ENCODE results near the gene PLB1.

The PLB1 gene

GRCh38 chr2:28586867-28587266, 91.0 kb downstream of the PLB1 start:
- H3K36me3 Mint-ChIP-seq (ENCODE audit: low read depth), result no peaks in the 10 kb centered on the region
- DNase-seq (peak; percentile 49), ATAC-seq (peak; percentile 13)
- H3K4me3 Mint-ChIP-seq, result no peak overlapping the region
- peaks cover 60% of the 10 kb centered on the region for H3K4me1 Mint-ChIP-seq
- no peaks in the 10 kb centered on the region for H3K27me3 Mint-ChIP-seq
- H3K27ac Mint-ChIP-seq, result peak overlapping the region; percentile 35
- no peaks in the 10 kb centered on the region for H3K9me3 Mint-ChIP-seq

- peak; percentile 3 for ATAC-seq
These were observed 91.8 kb downstream of the PLB1 start for GRCh38 chr2:28587526-28588291.

GRCh38 chr2:28588292-28588670, 92.4 kb downstream of the PLB1 start:
- Mint-ChIP-seq H3K27me3 (no peaks in the 10 kb centered on the region), H3K4me3 (no peak overlapping the region), H3K27ac (peak overlapping the region; percentile 61), H3K36me3 (ENCODE audit: low read depth) (no peaks in the 10 kb centered on the region), H3K4me1 (peaks cover 54% of the 10 kb centered on the region), H3K9me3 (no peaks in the 10 kb centered on the region)
- ATAC-seq (no peak), DNase-seq (peak; percentile 28)

More at GRCh38 chr2:28587526-28588291, 91.8 kb downstream of the PLB1 start:
- Mint-ChIP-seq H3K4me3 (no peak overlapping the region), H3K4me1 (peaks cover 56% of the 10 kb centered on the region), H3K27ac (peak overlapping the region; percentile 61), H3K27me3 (no peaks in the 10 kb centered on the region), H3K9me3 (no peaks in the 10 kb centered on the region), H3K36me3 (ENCODE audit: low read depth) (no peaks in the 10 kb centered on the region)
- DNase-seq, result no peak

GRCh38 chr2:28589746-28590463, 94.0 kb downstream of the PLB1 start:
- DNase-seq, result no peak
- no peak overlapping the region for H3K4me3 Mint-ChIP-seq
- no peaks in the 10 kb centered on the region for H3K27me3 Mint-ChIP-seq
- no peaks in the 10 kb centered on the region for H3K36me3 Mint-ChIP-seq (ENCODE audit: low read depth)
- H3K9me3 Mint-ChIP-seq, result no peaks in the 10 kb centered on the region
- no peak for ATAC-seq
- H3K27ac Mint-ChIP-seq, result no peak overlapping the region
- H3K4me1 Mint-ChIP-seq, result peaks cover 49% of the 10 kb centered on the region

GRCh38 chr2:28590496-28591301, 94.8 kb downstream of the PLB1 start:
- ATAC-seq, result no peak
- H3K4me1 Mint-ChIP-seq, result peaks cover 45% of the 10 kb centered on the region
- H3K9me3 Mint-ChIP-seq, result no peaks in the 10 kb centered on the region
- H3K36me3 Mint-ChIP-seq (ENCODE audit: low read depth), result no peaks in the 10 kb centered on the region
- H3K4me3 Mint-ChIP-seq, result no peak overlapping the region
- no peak for DNase-seq
- H3K27ac Mint-ChIP-seq, result no peak overlapping the region
- no peaks in the 10 kb centered on the region for H3K27me3 Mint-ChIP-seq

- H3K9me3 Mint-ChIP-seq, result no peaks in the 10 kb centered on the region
- H3K36me3 Mint-ChIP-seq (ENCODE audit: low read depth), result no peaks in the 10 kb centered on the region
- ATAC-seq, result no peak
- no peak for DNase-seq
- H3K27me3 Mint-ChIP-seq, result no peaks in the 10 kb centered on the region
- no peak overlapping the region for H3K4me3 Mint-ChIP-seq
- H3K4me1 Mint-ChIP-seq, result peaks cover 38% of the 10 kb centered on the region
- no peak overlapping the region for H3K27ac Mint-ChIP-seq
These were observed 96.0 kb downstream of the PLB1 start for GRCh38 chr2:28591711-28592335.

- Mint-ChIP-seq H3K27ac (no peak overlapping the region), H3K4me3 (no peak overlapping the region), H3K9me3 (no peaks in the 10 kb centered on the region), H3K4me1 (peaks cover 31% of the 10 kb centered on the region), H3K36me3 (ENCODE audit: low read depth) (no peaks in the 10 kb centered on the region), H3K27me3 (no peaks in the 10 kb centered on the region)
- DNase-seq (no peak), ATAC-seq (no peak)
These were observed 96.6 kb downstream of the PLB1 start for GRCh38 chr2:28592481-28592880.

DNA sequence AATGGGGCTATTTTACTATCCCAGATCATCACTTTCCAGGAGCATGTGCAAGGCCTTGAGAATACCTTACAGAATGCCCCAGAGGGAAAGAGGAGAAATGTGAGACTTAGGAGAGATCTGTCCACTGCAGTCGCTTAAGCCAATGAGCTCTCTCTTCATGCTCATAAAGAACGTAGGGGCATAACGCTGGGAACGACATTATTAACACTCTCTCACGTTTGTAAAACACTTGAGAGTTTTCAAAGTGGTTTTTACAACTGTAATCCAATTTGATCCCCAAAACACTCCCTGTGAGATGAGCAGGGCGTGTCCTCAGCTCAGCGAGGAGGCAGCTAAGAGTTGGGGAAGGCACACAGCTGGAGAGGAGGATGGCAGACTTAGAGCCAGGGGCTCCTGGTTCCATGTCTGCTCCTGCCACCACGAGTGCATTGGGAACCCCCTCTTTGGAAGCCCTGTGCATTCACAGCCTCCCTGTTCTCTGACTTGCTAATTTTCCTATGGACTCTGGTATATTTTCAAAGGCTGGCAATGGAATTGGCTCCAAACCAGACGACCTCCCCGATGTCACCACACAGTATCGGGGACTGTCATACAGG, 97.4 kb downstream of the PLB1 start:
- Mint-ChIP-seq H3K4me1 (peaks cover 24% of the 10 kb centered on the region), H3K27me3 (no peaks in the 10 kb centered on the region), H3K4me3 (no peak overlapping the region), H3K27ac (no peak overlapping the region), H3K9me3 (no peaks in the 10 kb centered on the region), H3K36me3 (ENCODE audit: low read depth) (no peaks in the 10 kb centered on the region)
- no peak for DNase-seq
- ATAC-seq, result no peak

DNA sequence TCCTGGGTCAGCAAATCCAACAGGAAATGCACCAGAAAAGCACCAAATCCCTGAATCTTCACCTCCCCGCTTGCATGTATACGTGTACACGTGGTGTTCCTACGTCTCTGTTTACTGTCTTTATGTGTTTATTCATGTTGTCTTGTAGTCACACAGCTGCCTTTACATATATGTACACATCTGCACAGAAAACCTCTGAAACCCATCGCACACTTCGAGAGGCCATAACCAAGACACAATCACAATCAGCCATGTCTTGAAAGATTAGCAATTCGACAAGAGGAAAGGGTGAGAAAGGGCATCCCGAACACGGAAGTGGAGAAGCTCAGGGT, 98.1 kb downstream of the PLB1 start:
- Mint-ChIP-seq H3K4me1 (peaks cover 18% of the 10 kb centered on the region), H3K4me3 (no peak overlapping the region), H3K36me3 (ENCODE audit: low read depth) (no peaks in the 10 kb centered on the region), H3K27ac (peak overlapping the region; percentile 58), H3K9me3 (no peaks in the 10 kb centered on the region), H3K27me3 (no peaks in the 10 kb centered on the region)
- no peak for ATAC-seq
- DNase-seq, result no peak

DNA sequence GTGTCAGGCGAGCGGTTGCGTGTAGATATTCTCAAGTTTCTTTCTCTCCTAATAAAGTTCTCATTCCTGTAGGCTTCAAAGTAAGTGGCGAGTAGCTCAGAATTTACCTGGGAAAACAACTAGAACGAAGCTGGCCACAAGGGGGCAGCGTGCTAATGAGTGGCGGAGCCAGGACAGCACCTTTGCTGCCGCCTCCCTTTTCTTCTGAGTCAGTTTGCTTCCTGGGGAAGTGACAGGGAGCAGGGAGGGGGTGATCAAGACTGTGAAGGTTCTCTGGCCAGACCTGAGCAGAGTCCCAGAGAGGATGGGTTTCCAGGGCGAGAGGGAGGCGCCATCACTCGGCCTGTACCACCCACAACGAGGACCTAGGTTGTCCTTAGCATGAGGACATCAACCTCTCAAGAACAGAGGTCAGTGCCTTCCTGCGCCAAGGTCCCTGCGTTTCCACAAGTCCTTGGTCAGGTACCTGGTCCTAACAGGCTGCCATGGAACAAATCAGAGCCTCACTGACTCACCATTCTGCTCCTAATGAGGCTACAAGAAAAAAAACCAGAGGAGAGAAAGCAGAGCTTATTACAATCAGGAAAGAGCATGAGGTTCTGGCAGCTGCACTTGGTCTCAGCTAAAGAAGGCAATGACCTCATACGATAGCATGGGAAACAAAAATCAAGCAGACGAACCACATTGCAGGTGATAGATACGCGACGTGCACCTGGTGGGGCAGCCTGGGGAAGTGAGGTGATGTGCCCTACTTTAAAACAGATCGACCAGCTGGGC, 98.7 kb downstream of the PLB1 start:
- H3K27ac Mint-ChIP-seq, result peak overlapping the region; percentile 58
- peaks cover 14% of the 10 kb centered on the region for H3K4me1 Mint-ChIP-seq
- no peaks in the 10 kb centered on the region for H3K27me3 Mint-ChIP-seq
- DNase-seq (peak; percentile 91), ATAC-seq (peak; percentile 93)
- peak overlapping the region; percentile 22 for H3K4me3 Mint-ChIP-seq
- H3K9me3 Mint-ChIP-seq, result no peaks in the 10 kb centered on the region
- H3K36me3 Mint-ChIP-seq (ENCODE audit: low read depth), result no peaks in the 10 kb centered on the region

- Mint-ChIP-seq H3K4me1 (peaks cover 14% of the 10 kb centered on the region), H3K27me3 (no peaks in the 10 kb centered on the region), H3K36me3 (ENCODE audit: low read depth) (no peaks in the 10 kb centered on the region), H3K9me3 (no peaks in the 10 kb centered on the region), H3K27ac (peak overlapping the region; percentile 58), H3K4me3 (no peak overlapping the region)
- no peak for ATAC-seq
- no peak for DNase-seq
These were observed 99.5 kb downstream of the PLB1 start for GRCh38 chr2:28595323-28595722.

- no peak overlapping the region for H3K27ac Mint-ChIP-seq
- H3K4me1 Mint-ChIP-seq, result peaks cover 14% of the 10 kb centered on the region
- H3K36me3 Mint-ChIP-seq (ENCODE audit: low read depth), result no peaks in the 10 kb centered on the region
- ATAC-seq (no peak), DNase-seq (no peak)
- no peaks in the 10 kb centered on the region for H3K27me3 Mint-ChIP-seq
- no peaks in the 10 kb centered on the region for H3K9me3 Mint-ChIP-seq
- H3K4me3 Mint-ChIP-seq, result no peak overlapping the region
These were observed 102.6 kb downstream of the PLB1 start for GRCh38 chr2:28598484-28598883.

- Mint-ChIP-seq H3K36me3 (ENCODE audit: low read depth) (no peaks in the 10 kb centered on the region), H3K27me3 (no peaks in the 10 kb centered on the region), H3K4me3 (no peak overlapping the region), H3K4me1 (peaks cover under 1% of the 10 kb centered on the region), H3K27ac (no peak overlapping the region), H3K9me3 (no peaks in the 10 kb centered on the region)
- DNase-seq (no peak), ATAC-seq (no peak)
These were observed 104.3 kb downstream of the PLB1 start for GRCh38 chr2:28600181-28600580.

Data from activated naive CD8-positive, alpha-beta T cell treated with anti-CD3 and anti-CD28 coated beads, Interleukin-2, amount 50 U/mL, for 24 hours (primary cell).